GM18502 (cell line): ENCODE measurements around the gene ATAD1.
"Not testable (repeated sequence)": the region's sequence is repeated elsewhere in the genome, so short reads cannot be mapped to it uniquely, and the experiment has no call there.

Source experiments
- ATAC-seq: cut with Tn5 transposase; IDR thresholded peaks from one replicate; pipeline ENCODE4 v1.9.1; 2021; ENCODE audit warnings: mild to moderate bottlenecking; ENCODE audit not compliant: unreplicated experiment, poor library complexity

Gene ATAD1

GRCh38 chr10:87816163-87816897 is 1.7 kb downstream of the ATAD1 start:
- no peak for ATAC-seq

- ATAC-seq, result no peak
Measured at GRCh38 chr10:87804939-87805569, 13.0 kb downstream of the ATAD1 start.

GRCh38 chr10:87803831-87804230 is 14.2 kb downstream of the ATAD1 start:
- ATAC-seq, result no peak

GRCh38 chr10:87803328-87803727 is 14.7 kb downstream of the ATAD1 start:
- no peak for ATAC-seq

GRCh38 chr10:87801813-87802435 is 16.1 kb downstream of the ATAD1 start:
- ATAC-seq, result not testable (repeated sequence)

GRCh38 chr10:87799860-87800259 is 18.2 kb downstream of the ATAD1 start:
- no peak for ATAC-seq

GRCh38 chr10:87798082-87798481 is 19.9 kb downstream of the ATAD1 start:
- ATAC-seq, result no peak

GRCh38 chr10:87794285-87794684 is 23.7 kb downstream of the ATAD1 start:
- no peak for ATAC-seq

- ATAC-seq, result no peak
Measured at GRCh38 chr10:87790185-87790584, 27.8 kb downstream of the ATAD1 start.

- no peak for ATAC-seq
Measured at GRCh38 chr10:87786421-87786820, 31.6 kb downstream of the ATAD1 start.

- ATAC-seq, result no peak
Measured at GRCh38 chr10:87782721-87783120, 35.3 kb downstream of the ATAD1 start.

- no peak for ATAC-seq
Measured at GRCh38 chr10:87781545-87781944, 36.5 kb downstream of the ATAD1 start.

GRCh38 chr10:87776328-87776727 is 41.7 kb downstream of the ATAD1 start:
- ATAC-seq, result no peak

- ATAC-seq, result no peak
Measured at GRCh38 chr10:87775766-87776165, 42.3 kb downstream of the ATAD1 start.

- no peak for ATAC-seq
Measured at GRCh38 chr10:87771871-87772500, 46.0 kb downstream of the ATAD1 start.

GRCh38 chr10:87767253-87767652 is 50.8 kb downstream of the ATAD1 start:
- ATAC-seq, result no peak

GRCh38 chr10:87765666-87766376 is 52.2 kb downstream of the ATAD1 start:
- ATAC-seq, result no peak

- no peak for ATAC-seq
Measured at GRCh38 chr10:87764072-87764934, 53.7 kb downstream of the ATAD1 start.

- no peak for ATAC-seq
Measured at GRCh38 chr10:87763086-87763861, 54.8 kb downstream of the ATAD1 start.
